ENCODE results near the gene ATR.

Gene ATR

GRCh38 chr3:142450189-142450588, 128.3 kb downstream of the ATR start:
- ChIA-PET POLR2A (no interaction called here), CTCF (no interaction called here)
- TF ChIP-seq ZNF677 (tag by site-specific recombination; IDR thresholded peaks at IDR 0.05) (no peak), ZNF426 (tag by site-specific recombination; IDR thresholded peaks at IDR 0.05) (no peak)
- no peaks in the 10 kb centered on the region for H3K9me3 ChIP-seq (ENCODE audit: control insufficient read depth, insufficient read depth, low read depth, low read length)
- H3K4me3 ChIP-seq (ENCODE audit: low read depth, low read length): no peak overlapping the region
- peaks cover 0 to 36% of the 10 kb centered on the region in 2 experiments; a peak in 1 of 3 replicates for H3K36me3 ChIP-seq (ENCODE audit: control insufficient read depth in 2 of 2, insufficient read depth in 1 of 2, low read length in 2 of 2)
- H3K4me1 ChIP-seq (ENCODE audit: control insufficient read depth, insufficient read depth, low read length): no peaks in the 10 kb centered on the region; the same call in 1 of the 2 replicates
- H3K27ac ChIP-seq (ENCODE audit: extremely low read depth, low read depth, low read length): no peak overlapping the region

- H3K27ac ChIP-seq (ENCODE audit: extremely low read depth, low read depth, low read length): peak within 1 kb of the TSS; percentile 86
- ChIA-PET POLR2A (no interaction called here), CTCF (no interaction called here)
- H3K9me3 ChIP-seq (ENCODE audit: control insufficient read depth, insufficient read depth, low read depth, low read length): no peaks in the 10 kb centered on the region
- peak within 1 kb of the TSS; percentile 73 for H3K4me3 ChIP-seq (ENCODE audit: low read depth, low read length)
- no peaks in the 10 kb centered on the region; the same call in 1 of the 2 replicates for H3K4me1 ChIP-seq (ENCODE audit: control insufficient read depth, insufficient read depth, low read length)
- peaks cover 0 to 32% of the 10 kb centered on the region in 2 experiments; a peak in 1 of 3 replicates for H3K36me3 ChIP-seq (ENCODE audit: control insufficient read depth in 2 of 2, insufficient read depth in 1 of 2, low read length in 2 of 2)
- TF ChIP-seq ZNF324 (tag by site-specific recombination; IDR thresholded peaks at IDR 0.05) (no peak), ZNF529 (tag by site-specific recombination; IDR thresholded peaks at IDR 0.05; ENCODE audit: insufficient replicate concordance) (no peak), ZNF600 (tag by site-specific recombination; IDR thresholded peaks at IDR 0.05) (0 out of 2 replicates have a peak, but pooled peaks have one; percentile 19), ZNF561 (tag by site-specific recombination; IDR thresholded peaks at IDR 0.05; ENCODE audit: borderline replicate concordance) (no peak), ZNF626 (tag by site-specific recombination; IDR thresholded peaks at IDR 0.05) (no peak), ZNF121 (tag by site-specific recombination; IDR thresholded peaks at IDR 0.05) (no peak), HIC1 (tag by site-specific recombination; IDR thresholded peaks at IDR 0.05) (no peak), ZSCAN4 (tag by site-specific recombination; IDR thresholded peaks at IDR 0.05) (no peak), ZSCAN23 (tag by site-specific recombination; IDR thresholded peaks at IDR 0.05) (no peak), ZSCAN30 (tag by site-specific recombination; IDR thresholded peaks at IDR 0.05) (no peak), ZBTB11 (tag by site-specific recombination; conservative IDR thresholded peaks at IDR 0.05; ENCODE audit: low read depth) (no peak), FEZF1 (tag by site-specific recombination; IDR thresholded peaks at IDR 0.05) (0 out of 2 replicates have a peak, but pooled peaks have one; percentile 6), PRDM4 (tag by site-specific recombination; IDR thresholded peaks at IDR 0.05) (no peak), MEIS1 (CRISPR knock-in tag; IDR thresholded peaks at IDR 0.05; ENCODE audit: borderline replicate concordance) (no peak), HOXA7 (CRISPR knock-in tag; IDR thresholded peaks at IDR 0.05; ENCODE audit: borderline replicate concordance) (no peak), ZNF549 (tag by site-specific recombination; IDR thresholded peaks at IDR 0.05) (no peak), SP7 (tag by site-specific recombination; IDR thresholded peaks at IDR 0.05) (peak; percentile 54), ZNF660 (tag by site-specific recombination; IDR thresholded peaks at IDR 0.05) (peak; percentile 62; the same call in 1 of the 2 replicates), ZNF664 (tag by site-specific recombination; IDR thresholded peaks at IDR 0.05) (no peak), KLF8 (tag by site-specific recombination; IDR thresholded peaks at IDR 0.05) (peak; percentile 52; the same call in 1 of the 2 replicates), ZNF548 (tag by site-specific recombination; IDR thresholded peaks at IDR 0.05) (no peak)
These were observed 130.4 kb downstream of the ATR start, which contains the start of gene XRN1 for GRCh38 chr3:142447852-142448823. TSS of gene XRN1 (minus strand) at chr3:142448037. CDS start at chr3:142447944, 93 bp downstream.

All from HEK293 (cell line).